Esophagus (tissue), 2 donors: ENCODE measurements around the gene GP5. TPM values are rescaled to one million over a fixed set of nuclear protein-coding genes. Genes with fewer than 3 reads are reported as not detected.

Experiments
- H3K27ac ChIP-seq, 2 donors: one replicate each; pipeline ENCODE4 v1.5.1; 2013; ENCODE audit warnings: low read depth in 2 of 2, mild to moderate bottlenecking in 2 of 2, inconsistent platforms in 1 of 2, low read length in 1 of 2, moderate library complexity in 1 of 2
- H3K27me3 ChIP-seq, 2 donors: one replicate each; pipeline ENCODE4 v1.6.1; 2013; ENCODE audit warnings: low read length in 2 of 2, control low read depth in 1 of 2, mild to moderate bottlenecking in 1 of 2; ENCODE audit not compliant: insufficient read depth in 2 of 2, control insufficient read depth in 1 of 2
- H3K36me3 ChIP-seq, 2 donors: one replicate each; pipeline ENCODE4 v1.6.1; 2013; ENCODE audit warnings: low read length in 1 of 2; ENCODE audit not compliant: control insufficient read depth in 2 of 2, insufficient read depth in 2 of 2
- H3K4me1 ChIP-seq, 2 donors: one replicate each; pipeline ENCODE4 v1.6.1; 2013; ENCODE audit warnings: low read length in 1 of 2; ENCODE audit not compliant: control insufficient read depth in 2 of 2, insufficient read depth in 2 of 2
- H3K4me3 ChIP-seq, 2 donors: one replicate each; pipeline ENCODE4 v1.5.1; 2013; ENCODE audit warnings: low read length in 2 of 2, mild to moderate bottlenecking in 2 of 2, low read depth in 1 of 2, moderate library complexity in 1 of 2
- H3K9me3 ChIP-seq, 2 donors: one replicate each; pipeline ENCODE4 v1.6.1; 2013; ENCODE audit warnings: mild to moderate bottlenecking in 2 of 2, low read depth in 1 of 2, low read length in 1 of 2, moderate library complexity in 1 of 2; ENCODE audit not compliant: control insufficient read depth in 2 of 2, insufficient read depth in 1 of 2
- WGBS, 2 donors: extraction: QIAGEN DNeasy Blood & Tissue Kit; methylation state at CpG; one replicate each; pipeline ENCODE4 v1.1.7; 2013; 5-methylcytosine and 5-hydroxymethylcytosine counted together
- polyA plus RNA-seq, 2 donors: library from polyadenylated mRNA; stranded (reverse); fragments of 200-250 nt; gene quantifications; one replicate each; pipeline ENCODE4 v1.2.3, GENCODE V29; 2013
- donor health status: healthy with polysubstance abuse.
- donor health status: Bipolar disorder and iron deficiency.

GP5 gene
- polyA plus RNA-seq, 2 donors = 0.01 TPM; not detected in 1

- no peak overlapping the region for H3K4me3 ChIP-seq
- no peaks in the 10 kb centered on the region for H3K4me1 ChIP-seq
- H3K27me3 ChIP-seq = no peaks in the 10 kb centered on the region
- H3K9me3 ChIP-seq = no peaks in the 10 kb centered on the region
- H3K36me3 ChIP-seq = no peaks in the 10 kb centered on the region
- H3K27ac ChIP-seq = no peak overlapping the region
These were observed 8.2 kb downstream of the GP5 start for GRCh38 chr3:194390835-194391234.

- Histone ChIP-seq H3K27ac (no peak overlapping the region), H3K4me1 (no peaks in the 10 kb centered on the region), H3K36me3 (no peaks in the 10 kb centered on the region), H3K4me3 (no peak overlapping the region), H3K9me3 (no peaks in the 10 kb centered on the region), H3K27me3 (no peaks in the 10 kb centered on the region)
- 89 to 90% methylated on average over 8 of the region's 8 CpGs for WGBS, 2 donors
These were observed 9.8 kb downstream of the GP5 start for GRCh38 chr3:194389269-194389668.

- Histone ChIP-seq H3K36me3 (no peaks in the 10 kb centered on the region), H3K4me3 (no peak overlapping the region), H3K4me1 (no peaks in the 10 kb centered on the region), H3K27me3 (no peaks in the 10 kb centered on the region), H3K27ac (no peak overlapping the region), H3K9me3 (no peaks in the 10 kb centered on the region)
- WGBS, 2 donors = 91 to 93% methylated on average over 8 of the region's 8 CpGs
These were observed 11.1 kb downstream of the GP5 start for GRCh38 chr3:194387926-194388418.

DNA sequence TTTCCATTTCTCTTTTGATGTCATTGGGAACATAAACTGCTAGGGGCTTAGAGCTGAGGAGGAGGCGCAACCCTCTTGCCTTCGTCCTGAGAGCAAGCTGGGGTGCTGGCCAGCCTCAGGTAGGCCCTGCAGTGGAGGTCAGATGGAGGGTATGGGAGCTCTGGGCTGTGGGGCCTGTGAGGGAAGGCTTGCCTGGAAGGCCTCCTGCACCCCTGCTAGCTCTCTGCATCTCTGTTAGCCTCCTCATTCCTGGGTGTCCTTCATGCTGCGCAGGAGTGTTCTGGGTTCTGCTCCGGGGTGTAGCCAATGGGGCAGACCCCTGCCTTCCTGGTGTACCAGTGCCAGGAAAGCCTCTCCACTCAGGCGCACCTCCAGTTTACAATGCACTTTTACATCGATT is 11.8 kb downstream of the GP5 start:
- no peak overlapping the region for H3K4me3 ChIP-seq
- no peak overlapping the region for H3K27ac ChIP-seq
- no peaks in the 10 kb centered on the region for H3K9me3 ChIP-seq
- 94 to 95% methylated on average over 6 of the region's 6 CpGs for WGBS, 2 donors
- no peaks in the 10 kb centered on the region for H3K27me3 ChIP-seq
- no peaks in the 10 kb centered on the region for H3K4me1 ChIP-seq
- no peaks in the 10 kb centered on the region for H3K36me3 ChIP-seq

- no peaks in the 10 kb centered on the region for H3K36me3 ChIP-seq
- no peak overlapping the region for H3K4me3 ChIP-seq
- no peaks in the 10 kb centered on the region for H3K9me3 ChIP-seq
- 45 to 46% methylated on average over 7 of the region's 7 CpGs for WGBS, 2 donors
- no peaks in the 10 kb centered on the region for H3K27me3 ChIP-seq
- H3K27ac ChIP-seq = no peak overlapping the region
- H3K4me1 ChIP-seq = no peaks in the 10 kb centered on the region
These were observed 12.4 kb downstream of the GP5 start for GRCh38 chr3:194386648-194387047.

DNA sequence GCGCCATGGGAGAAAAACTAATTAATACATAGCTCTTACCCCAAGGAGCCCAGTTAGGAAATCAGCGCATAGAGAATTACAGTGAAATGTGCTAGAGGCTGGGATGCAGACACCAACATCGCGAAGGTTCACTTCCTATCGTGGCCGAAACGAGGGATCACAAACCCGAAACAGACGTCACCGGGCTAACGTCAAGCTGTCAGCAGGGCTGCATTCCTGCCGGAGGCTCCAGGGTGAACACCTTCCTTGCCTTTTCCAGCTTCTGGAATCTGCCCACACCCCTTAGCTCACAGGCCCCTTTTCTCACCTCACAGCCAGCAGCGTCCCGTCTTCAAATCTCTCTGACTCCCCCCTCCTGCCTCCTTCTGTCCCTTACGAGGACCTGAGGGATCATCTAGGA is 13.0 kb downstream of the GP5 start:
- Histone ChIP-seq H3K4me1 (no peaks in the 10 kb centered on the region), H3K9me3 (no peaks in the 10 kb centered on the region), H3K36me3 (no peaks in the 10 kb centered on the region), H3K4me3 (no peak overlapping the region), H3K27ac (no peak overlapping the region), H3K27me3 (no peaks in the 10 kb centered on the region)
- 79 to 80% methylated on average over 15 of the region's 15 CpGs for WGBS, 2 donors

DNA sequence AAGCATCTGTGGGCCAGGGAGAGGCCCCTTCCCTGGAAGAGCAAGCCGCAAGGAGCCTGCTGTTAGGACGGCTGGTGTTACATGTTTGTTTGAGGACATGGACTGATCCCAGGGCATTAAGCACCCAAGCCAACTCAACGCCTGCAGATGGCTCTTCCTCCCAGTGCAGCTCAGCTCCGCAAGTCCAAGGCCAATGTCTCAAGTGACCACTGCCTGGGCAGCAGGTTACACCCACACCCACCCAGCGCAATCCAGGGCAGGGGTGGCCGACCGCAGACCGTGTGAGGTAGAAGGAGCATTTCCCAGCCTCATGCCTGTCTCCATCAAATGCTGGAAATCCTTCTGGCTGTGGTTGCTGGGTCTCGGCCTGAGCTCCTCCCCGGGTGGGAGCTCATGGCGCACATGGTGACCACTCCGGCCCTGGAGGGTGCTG is 14.5 kb downstream of the GP5 start:
- no peaks in the 10 kb centered on the region for H3K27me3 ChIP-seq
- no peaks in the 10 kb centered on the region for H3K36me3 ChIP-seq
- no peak overlapping the region for H3K4me3 ChIP-seq
- H3K9me3 ChIP-seq = no peaks in the 10 kb centered on the region
- no peaks in the 10 kb centered on the region for H3K4me1 ChIP-seq
- 91 to 92% methylated on average over 12 of the region's 12 CpGs for WGBS, 2 donors
- no peak overlapping the region for H3K27ac ChIP-seq

GRCh38 chr3:194384156-194384555 is 14.9 kb downstream of the GP5 start:
- 77% methylated on average over 6 of the region's 6 CpGs for WGBS, 2 donors
- Histone ChIP-seq H3K27me3 (no peaks in the 10 kb centered on the region), H3K4me3 (no peak overlapping the region)

GRCh38 chr3:194383276-194383940 is 15.7 kb downstream of the GP5 start:
- no peak overlapping the region for H3K4me3 ChIP-seq
- H3K4me1 ChIP-seq = no peaks in the 10 kb centered on the region
- H3K27me3 ChIP-seq = no peaks in the 10 kb centered on the region
- H3K27ac ChIP-seq = no peak overlapping the region
- WGBS, 2 donors = 84 to 87% methylated on average over 14 of the region's 14 CpGs
- no peaks in the 10 kb centered on the region for H3K9me3 ChIP-seq
- no peaks in the 10 kb centered on the region for H3K36me3 ChIP-seq

More at GRCh38 chr3:194384156-194384555, 14.9 kb downstream of the GP5 start:
- Histone ChIP-seq H3K9me3 (no peaks in the 10 kb centered on the region), H3K27ac (no peak overlapping the region), H3K36me3 (no peaks in the 10 kb centered on the region), H3K4me1 (no peaks in the 10 kb centered on the region)

- H3K4me1 ChIP-seq = no peaks in the 10 kb centered on the region
- no peaks in the 10 kb centered on the region for H3K9me3 ChIP-seq
- 79 to 80% methylated on average over 9 of the region's 9 CpGs for WGBS, 2 donors
- no peaks in the 10 kb centered on the region for H3K27me3 ChIP-seq
- no peak overlapping the region for H3K27ac ChIP-seq
- H3K36me3 ChIP-seq = no peaks in the 10 kb centered on the region
- H3K4me3 ChIP-seq = no peak overlapping the region
These were observed 16.2 kb downstream of the GP5 start for GRCh38 chr3:194382892-194383223.
